GM19395 (cell line): ENCODE results near the gene ZBTB18.
"Not testable (repeated sequence)": the region's sequence is repeated elsewhere in the genome, so short reads cannot be mapped to it uniquely, and the experiment has no call there.

Source experiments
- ATAC-seq: cut with Tn5 transposase; IDR thresholded peaks from one replicate; pipeline ENCODE4 v1.9.1; 2021; ENCODE audit warnings: mild to moderate bottlenecking, moderate library complexity; ENCODE audit not compliant: unreplicated experiment

Gene ZBTB18

GRCh38 chr1:244041466-244042120 is 9.5 kb upstream of the ZBTB18 start:
- ATAC-seq: no peak

GRCh38 chr1:244042293-244042692 is 8.8 kb upstream of the ZBTB18 start:
- no peak for ATAC-seq

- ATAC-seq: no peak
Measured at GRCh38 chr1:244044423-244044822, 6.7 kb upstream of the ZBTB18 start.

GRCh38 chr1:244046254-244046653 is 4.8 kb upstream of the ZBTB18 start:
- ATAC-seq: not testable (repeated sequence)

- ATAC-seq: no peak
Measured at GRCh38 chr1:244046907-244047611, 4.0 kb upstream of the ZBTB18 start.

- ATAC-seq: peak; percentile 71
Measured at GRCh38 chr1:244047621-244048255, 3.3 kb upstream of the ZBTB18 start.

GRCh38 chr1:244048256-244049161 is 2.6 kb upstream of the ZBTB18 start:
- ATAC-seq: peak; percentile 64

- ATAC-seq: no peak
Measured at GRCh38 chr1:244049162-244050013, 1.7 kb upstream of the ZBTB18 start.

GRCh38 chr1:244050014-244050834 is 859 bp upstream of the ZBTB18 start:
- no peak for ATAC-seq

- ATAC-seq: no peak
Measured at GRCh38 chr1:244052016-244052727, 1.1 kb downstream of the ZBTB18 start.

- no peak for ATAC-seq
Measured at GRCh38 chr1:244052728-244053312, 1.7 kb downstream of the ZBTB18 start.

GRCh38 chr1:244053831-244054230 is 2.7 kb downstream of the ZBTB18 start:
- no peak for ATAC-seq

GRCh38 chr1:244054247-244054923 is 3.3 kb downstream of the ZBTB18 start:
- ATAC-seq: no peak

- no peak for ATAC-seq
Measured at GRCh38 chr1:244054924-244055263, 3.8 kb downstream of the ZBTB18 start.

- no peak for ATAC-seq
Measured at GRCh38 chr1:244056577-244056976, 5.5 kb downstream of the ZBTB18 start.

- no peak for ATAC-seq
Measured at GRCh38 chr1:244057474-244058385, 6.6 kb downstream of the ZBTB18 start.

GRCh38 chr1:244060117-244060516 is 9.0 kb downstream of the ZBTB18 start:
- no peak for ATAC-seq
